ENCODE results near the gene TSPEAR. TPM values are rescaled to one million over a fixed set of nuclear protein-coding genes. Genes with fewer than 3 reads are reported as not detected.

The TSPEAR gene
- polyA plus RNA-seq, 1 of the 3 experiments (the other 2 are of a cell fraction), result 0.08 TPM

DNA sequence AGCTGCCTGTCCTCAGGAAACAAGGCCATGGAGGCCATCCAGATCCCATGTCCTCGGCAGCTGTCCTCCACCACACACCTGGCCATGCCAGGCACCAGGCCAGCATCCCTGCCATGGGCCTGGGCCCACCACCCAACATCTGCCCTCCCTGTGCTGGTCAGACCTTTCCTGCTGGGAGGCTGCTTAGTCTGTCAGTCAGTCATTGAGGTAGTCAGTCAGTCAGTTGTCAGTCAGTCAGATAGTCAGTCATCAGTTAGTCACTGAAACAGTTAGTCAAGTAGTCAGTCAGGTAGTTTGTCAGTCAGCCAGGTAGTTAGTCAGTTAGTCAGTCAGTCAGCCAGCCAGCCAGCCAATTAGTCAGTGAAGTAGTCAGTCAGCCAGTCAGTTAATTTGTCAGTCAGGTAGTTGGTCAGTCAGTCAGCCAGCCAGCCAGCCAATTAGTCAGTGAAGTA, 188.6 kb downstream of the TSPEAR start (continued):
- TF ChIP-seq, protein P1, sequence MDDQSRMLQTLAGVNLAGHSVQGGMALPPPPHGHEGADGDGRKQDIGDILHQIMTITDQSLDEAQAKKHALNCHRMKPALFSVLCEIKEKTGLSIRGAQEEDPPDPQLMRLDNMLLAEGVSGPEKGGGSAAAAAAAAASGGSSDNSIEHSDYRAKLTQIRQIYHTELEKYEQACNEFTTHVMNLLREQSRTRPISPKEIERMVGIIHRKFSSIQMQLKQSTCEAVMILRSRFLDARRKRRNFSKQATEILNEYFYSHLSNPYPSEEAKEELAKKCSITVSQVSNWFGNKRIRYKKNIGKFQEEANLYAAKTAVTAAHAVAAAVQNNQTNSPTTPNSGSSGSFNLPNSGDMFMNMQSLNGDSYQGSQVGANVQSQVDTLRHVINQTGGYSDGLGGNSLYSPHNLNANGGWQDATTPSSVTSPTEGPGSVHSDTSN (IDR thresholded peaks at IDR 0.05), result no peak
- TF ChIP-seq CHD2 (IDR thresholded peaks at IDR 0.05; ENCODE audit: low read length, partially characterized antibody), result no peak

DNA sequence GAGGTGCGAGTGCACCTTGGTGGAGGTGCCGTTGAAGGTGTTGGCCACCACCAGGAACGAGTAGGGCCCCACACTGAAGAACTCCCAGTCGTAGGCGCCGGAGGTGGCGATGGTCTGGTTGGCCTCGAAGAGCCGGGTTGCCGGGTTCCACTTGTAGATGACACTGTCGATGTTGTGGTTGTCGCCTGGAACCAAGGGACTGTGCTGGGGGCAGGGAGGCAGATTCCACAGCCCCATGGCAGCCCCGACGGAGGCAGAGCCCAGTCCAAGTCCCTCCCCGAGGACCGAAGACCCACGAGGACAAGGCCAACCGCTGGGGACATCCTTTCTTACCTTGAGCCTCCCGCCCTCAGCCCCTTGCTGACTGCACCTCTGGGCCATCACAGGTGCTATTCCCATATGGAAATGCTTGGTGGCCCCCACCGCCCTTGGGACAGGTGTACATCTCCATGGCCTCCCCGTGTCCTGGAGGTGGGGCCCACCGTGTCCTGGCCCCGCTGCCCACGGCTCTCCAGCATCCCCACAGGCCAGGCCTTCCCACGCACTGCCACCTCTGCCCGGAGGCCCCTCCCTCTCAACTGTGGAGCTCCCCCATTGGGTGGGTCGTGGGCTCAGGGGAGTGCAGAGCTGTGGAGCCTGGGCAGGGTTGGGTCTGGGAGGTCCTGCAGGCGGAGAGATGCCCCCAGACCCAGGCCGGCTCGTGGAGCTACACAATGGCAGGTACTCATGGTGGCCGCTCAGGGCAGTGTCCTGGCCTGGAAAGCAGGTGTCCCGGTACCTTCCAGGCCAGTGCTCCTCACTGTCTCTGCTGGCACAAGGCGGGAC, 189.2 kb downstream of the TSPEAR start:
- peak; percentile 28 for DNase-seq
- WGBS (ENCODE audit: low lambda C conversion rate), result 83% methylated on average over 13 of the region's 33 CpGs
- Histone ChIP-seq H3K36me3 (replicated peaks in 1 of 2; ENCODE audit: control insufficient read depth in 1 of 2, insufficient read depth in 2 of 2, low read length in 1 of 2) (no peaks in the 10 kb centered on the region), H3K9me3 (no peaks in the 10 kb centered on the region), H3K9ac (no peak overlapping the region), H3K4me2 (no peak overlapping the region), H3K27me3 (ENCODE audit: insufficient read depth) (no peaks in the 10 kb centered on the region), H4K20me1 (ENCODE audit: insufficient read depth) (no peaks in the 10 kb centered on the region), H3F3A (replicated peaks; ENCODE audit: insufficient read depth) (no peaks in the 10 kb centered on the region), H3K9me2 (no peaks in the 10 kb centered on the region), H3K4me1 (ENCODE audit: control insufficient read depth in 1 of 2, insufficient read depth in 2 of 2, low read depth in 1 of 2, low read length in 1 of 2) (peaks cover 0 to 9% of the 10 kb centered on the region in 2 experiments; a peak in 1 of 4 replicates), H2AFZ (ENCODE audit: low read depth) (no peak overlapping the region), H3K4me3 (ENCODE audit: low read depth in 2 of 2, low read length in 1 of 2) (no peak overlapping the region), H3K27ac (ENCODE audit: low read depth in 2 of 2, low read length in 1 of 2) (no peak overlapping the region), H3K79me2 (ENCODE audit: insufficient read depth) (peaks cover 11% of the 10 kb centered on the region; the same call in 1 of the 2 replicates)
- POLR2A ChIA-PET, result no interaction called here
- TF ChIP-seq POLR2AphosphoS5 (IDR thresholded peaks at IDR 0.05; ENCODE audit: low read depth, low read length) (no peak), FOXM1 (IDR thresholded peaks at IDR 0.05; ENCODE audit: low read depth) (no peak)
- CTCF ChIA-PET, result interaction anchor here (1.8 kb wide), 1 partner anchor 12 kb away, joined by 6 read pairs; no protein-coding TSS in a partner anchor

DNA sequence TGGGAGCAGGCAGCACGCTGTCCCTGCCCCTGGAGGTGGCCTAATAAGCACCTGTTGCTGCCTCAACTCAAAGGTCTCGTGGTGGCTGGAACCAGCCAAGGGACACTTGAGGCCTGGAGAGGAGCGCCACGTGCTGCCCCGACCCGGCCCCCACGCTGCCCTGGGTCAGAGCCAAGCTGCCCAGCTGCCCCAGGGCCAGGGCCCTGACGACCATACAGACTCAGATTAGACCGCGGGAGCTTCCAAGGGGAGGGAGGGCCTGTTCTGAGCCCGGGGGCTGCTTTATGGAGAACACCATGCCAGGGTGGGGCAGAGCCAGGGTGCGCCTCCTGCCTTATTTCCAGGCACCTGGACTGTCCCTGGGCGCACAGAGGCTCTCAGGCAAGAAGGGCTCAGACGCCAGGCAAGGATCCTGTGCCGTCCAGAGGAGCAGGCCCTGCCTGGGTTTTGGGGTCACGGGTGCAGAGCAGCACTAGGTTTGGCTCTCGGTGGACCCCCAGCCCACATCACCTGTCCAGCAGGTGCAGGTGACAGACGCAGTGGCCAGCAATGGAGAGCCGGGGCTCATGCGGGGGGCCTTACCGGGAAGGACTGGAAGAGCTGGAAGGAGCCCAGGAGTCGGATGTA, 190.0 kb downstream of the TSPEAR start:
- no peaks in the 10 kb centered on the region for H3K9me3 ChIP-seq
- no peak for TF ChIP-seq GABPA (IDR thresholded peaks at IDR 0.05; ENCODE audit: low read depth)
- TF ChIP-seq FOXM1 (IDR thresholded peaks at IDR 0.05; ENCODE audit: low read depth), result no peak
- TF ChIP-seq NFIC (IDR thresholded peaks at IDR 0.05; ENCODE audit: borderline replicate concordance), result no peak
- no peak for TF ChIP-seq MEF2A (IDR thresholded peaks at IDR 0.05; ENCODE audit: borderline replicate concordance, low read depth)
- TF ChIP-seq FOXJ3 (CRISPR knock-in tag; IDR thresholded peaks at IDR 0.05), result no peak
- TF ChIP-seq, protein P2, sequence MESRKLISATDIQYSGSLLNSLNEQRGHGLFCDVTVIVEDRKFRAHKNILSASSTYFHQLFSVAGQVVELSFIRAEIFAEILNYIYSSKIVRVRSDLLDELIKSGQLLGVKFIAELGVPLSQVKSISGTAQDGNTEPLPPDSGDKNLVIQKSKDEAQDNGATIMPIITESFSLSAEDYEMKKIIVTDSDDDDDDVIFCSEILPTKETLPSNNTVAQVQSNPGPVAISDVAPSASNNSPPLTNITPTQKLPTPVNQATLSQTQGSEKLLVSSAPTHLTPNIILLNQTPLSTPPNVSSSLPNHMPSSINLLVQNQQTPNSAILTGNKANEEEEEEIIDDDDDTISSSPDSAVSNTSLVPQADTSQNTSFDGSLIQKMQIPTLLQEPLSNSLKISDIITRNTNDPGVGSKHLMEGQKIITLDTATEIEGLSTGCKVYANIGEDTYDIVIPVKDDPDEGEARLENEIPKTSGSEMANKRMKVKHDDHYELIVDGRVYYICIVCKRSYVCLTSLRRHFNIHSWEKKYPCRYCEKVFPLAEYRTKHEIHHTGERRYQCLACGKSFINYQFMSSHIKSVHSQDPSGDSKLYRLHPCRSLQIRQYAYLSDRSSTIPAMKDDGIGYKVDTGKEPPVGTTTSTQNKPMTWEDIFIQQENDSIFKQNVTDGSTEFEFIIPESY (IDR thresholded peaks at IDR 0.05; ENCODE audit: borderline replicate concordance, low read depth), result no peak
- TF ChIP-seq, protein P3, sequence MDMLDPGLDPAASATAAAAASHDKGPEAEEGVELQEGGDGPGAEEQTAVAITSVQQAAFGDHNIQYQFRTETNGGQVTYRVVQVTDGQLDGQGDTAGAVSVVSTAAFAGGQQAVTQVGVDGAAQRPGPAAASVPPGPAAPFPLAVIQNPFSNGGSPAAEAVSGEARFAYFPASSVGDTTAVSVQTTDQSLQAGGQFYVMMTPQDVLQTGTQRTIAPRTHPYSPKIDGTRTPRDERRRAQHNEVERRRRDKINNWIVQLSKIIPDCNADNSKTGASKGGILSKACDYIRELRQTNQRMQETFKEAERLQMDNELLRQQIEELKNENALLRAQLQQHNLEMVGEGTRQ (IDR thresholded peaks at IDR 0.05; ENCODE audit: borderline replicate concordance, low read depth, low read length), result no peak
- no peak for TF ChIP-seq RXRA (IDR thresholded peaks at IDR 0.05; ENCODE audit: borderline replicate concordance, low read depth)
- TF ChIP-seq, protein P1 (IDR thresholded peaks at IDR 0.05), result no peak
- no peak for TF ChIP-seq TAF1 (IDR thresholded peaks at IDR 0.05; ENCODE audit: borderline replicate concordance, low read depth, low read length)
- no peak for TF ChIP-seq MXI1 (IDR thresholded peaks at IDR 0.05; ENCODE audit: low read depth, low read length)

More for the DNA sequence above, 190.0 kb downstream of the TSPEAR start:
- Histone ChIP-seq H3K4me1 (ENCODE audit: control insufficient read depth in 1 of 2, insufficient read depth in 2 of 2, low read depth in 1 of 2, low read length in 1 of 2) (peaks cover 0 to 17% of the 10 kb centered on the region in 2 experiments; a peak in 1 of 4 replicates), H2AFZ (ENCODE audit: low read depth) (no peak overlapping the region), H3K79me2 (ENCODE audit: insufficient read depth) (peaks cover 11% of the 10 kb centered on the region; the same call in 1 of the 2 replicates), H3K4me2 (no peak overlapping the region), H3K9ac (no peak overlapping the region), H3K9me2 (no peaks in the 10 kb centered on the region), H3K4me3 (ENCODE audit: low read depth in 2 of 2, low read length in 1 of 2) (no peak overlapping the region), H4K20me1 (ENCODE audit: insufficient read depth) (no peaks in the 10 kb centered on the region), H3F3A (replicated peaks; ENCODE audit: insufficient read depth) (no peaks in the 10 kb centered on the region), H3K36me3 (replicated peaks in 1 of 2; ENCODE audit: control insufficient read depth in 1 of 2, insufficient read depth in 2 of 2, low read length in 1 of 2) (no peaks in the 10 kb centered on the region), H3K27me3 (ENCODE audit: insufficient read depth) (no peaks in the 10 kb centered on the region), H3K27ac (ENCODE audit: low read depth in 2 of 2, low read length in 1 of 2) (no peak overlapping the region)
- peak; percentile 10 for DNase-seq
- ChIA-PET CTCF (interaction anchor here (1.0 to 1.8 kb wide), 2 partner anchors 11 to 280 kb away, joined by 4 to 6 read pairs; no protein-coding TSS in a partner anchor), POLR2A (no interaction called here)
- 80% methylated on average over 11 of the region's 22 CpGs for WGBS (ENCODE audit: low lambda C conversion rate)

Measured in SK-N-SH (cell line).